ENCODE data around the gene ELAVL2. TPM values are rescaled to one million over a fixed set of nuclear protein-coding genes. Genes with fewer than 3 reads are reported as not detected.

ELAVL2 gene
- polyA plus RNA-seq, 2 of the 4 experiments (the other 2 are of a cell fraction), result 0.03 to 0.13 TPM

DNA sequence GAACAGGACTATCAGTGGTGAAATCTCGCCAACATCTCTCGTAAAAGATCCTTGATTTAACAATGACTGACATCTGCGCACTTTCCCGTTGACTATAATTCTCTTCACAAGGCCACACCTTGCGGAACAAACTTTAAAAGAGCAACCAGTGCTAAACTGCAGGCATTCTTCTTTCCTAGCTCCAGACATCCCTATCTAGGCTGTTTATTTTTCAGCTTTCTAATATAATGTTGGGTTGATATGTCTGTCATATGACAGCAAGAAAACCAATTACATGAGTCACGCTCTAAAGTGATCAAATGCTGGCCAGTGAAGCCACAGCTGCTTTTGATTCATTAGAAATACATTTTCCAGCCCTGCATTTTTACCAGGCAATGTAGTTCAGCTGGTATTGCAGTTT, 162.5 kb downstream of the ELAVL2 start:
- CTCF ChIA-PET, result no interaction called here
- Histone ChIP-seq H3K4me1 (no peaks in the 10 kb centered on the region), H3K4me3 (no peak overlapping the region), H3K27ac (no peak overlapping the region), H3K9me3 (no peaks in the 10 kb centered on the region), H3K4me2 (no peak overlapping the region)
- 39% methylated on average over 6 of the region's 6 CpGs for WGBS (ENCODE audit: missing lambda C conversion rate)
- no peak for DNase-seq (ENCODE audit: low read depth in 1 of 2, low spot score in 1 of 2)
- no peak for FAIRE-seq
- POLR2A ChIA-PET, result no interaction called here
- ATAC-seq, result no peak
- TF ChIP-seq SREBF2 (IDR thresholded peaks at IDR 0.05), result no peak
- no peak for TF ChIP-seq TP53 (CRISPR knock-in tag; IDR thresholded peaks at IDR 0.05)
- no peak for TF ChIP-seq JUNB (IDR thresholded peaks at IDR 0.05)
- TF ChIP-seq HOXB13 (CRISPR knock-in tag; IDR thresholded peaks at IDR 0.05; ENCODE audit: low read depth), result no peak
- TF ChIP-seq, protein P1, sequence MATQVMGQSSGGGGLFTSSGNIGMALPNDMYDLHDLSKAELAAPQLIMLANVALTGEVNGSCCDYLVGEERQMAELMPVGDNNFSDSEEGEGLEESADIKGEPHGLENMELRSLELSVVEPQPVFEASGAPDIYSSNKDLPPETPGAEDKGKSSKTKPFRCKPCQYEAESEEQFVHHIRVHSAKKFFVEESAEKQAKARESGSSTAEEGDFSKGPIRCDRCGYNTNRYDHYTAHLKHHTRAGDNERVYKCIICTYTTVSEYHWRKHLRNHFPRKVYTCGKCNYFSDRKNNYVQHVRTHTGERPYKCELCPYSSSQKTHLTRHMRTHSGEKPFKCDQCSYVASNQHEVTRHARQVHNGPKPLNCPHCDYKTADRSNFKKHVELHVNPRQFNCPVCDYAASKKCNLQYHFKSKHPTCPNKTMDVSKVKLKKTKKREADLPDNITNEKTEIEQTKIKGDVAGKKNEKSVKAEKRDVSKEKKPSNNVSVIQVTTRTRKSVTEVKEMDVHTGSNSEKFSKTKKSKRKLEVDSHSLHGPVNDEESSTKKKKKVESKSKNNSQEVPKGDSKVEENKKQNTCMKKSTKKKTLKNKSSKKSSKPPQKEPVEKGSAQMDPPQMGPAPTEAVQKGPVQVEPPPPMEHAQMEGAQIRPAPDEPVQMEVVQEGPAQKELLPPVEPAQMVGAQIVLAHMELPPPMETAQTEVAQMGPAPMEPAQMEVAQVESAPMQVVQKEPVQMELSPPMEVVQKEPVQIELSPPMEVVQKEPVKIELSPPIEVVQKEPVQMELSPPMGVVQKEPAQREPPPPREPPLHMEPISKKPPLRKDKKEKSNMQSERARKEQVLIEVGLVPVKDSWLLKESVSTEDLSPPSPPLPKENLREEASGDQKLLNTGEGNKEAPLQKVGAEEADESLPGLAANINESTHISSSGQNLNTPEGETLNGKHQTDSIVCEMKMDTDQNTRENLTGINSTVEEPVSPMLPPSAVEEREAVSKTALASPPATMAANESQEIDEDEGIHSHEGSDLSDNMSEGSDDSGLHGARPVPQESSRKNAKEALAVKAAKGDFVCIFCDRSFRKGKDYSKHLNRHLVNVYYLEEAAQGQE (IDR thresholded peaks at IDR 0.05), result no peak
- TF ChIP-seq EHMT2 (IDR thresholded peaks at IDR 0.05; ENCODE audit: low read depth), result no peak
- no peak for TF ChIP-seq ESRRA (IDR thresholded peaks at IDR 0.05; ENCODE audit: borderline replicate concordance, low read length)
- no peak for TF ChIP-seq EHF (CRISPR knock-in tag; IDR thresholded peaks at IDR 0.05)
- TF ChIP-seq, protein P2, sequence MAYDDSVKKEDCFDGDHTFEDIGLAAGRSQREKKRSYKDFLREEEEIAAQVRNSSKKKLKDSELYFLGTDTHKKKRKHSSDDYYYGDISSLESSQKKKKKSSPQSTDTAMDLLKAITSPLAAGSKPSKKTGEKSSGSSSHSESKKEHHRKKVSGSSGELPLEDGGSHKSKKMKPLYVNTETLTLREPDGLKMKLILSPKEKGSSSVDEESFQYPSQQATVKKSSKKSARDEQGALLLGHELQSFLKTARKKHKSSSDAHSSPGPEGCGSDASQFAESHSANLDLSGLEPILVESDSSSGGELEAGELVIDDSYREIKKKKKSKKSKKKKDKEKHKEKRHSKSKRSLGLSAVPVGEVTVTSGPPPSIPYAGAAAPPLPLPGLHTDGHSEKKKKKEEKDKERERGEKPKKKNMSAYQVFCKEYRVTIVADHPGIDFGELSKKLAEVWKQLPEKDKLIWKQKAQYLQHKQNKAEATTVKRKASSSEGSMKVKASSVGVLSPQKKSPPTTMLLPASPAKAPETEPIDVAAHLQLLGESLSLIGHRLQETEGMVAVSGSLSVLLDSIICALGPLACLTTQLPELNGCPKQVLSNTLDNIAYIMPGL (CRISPR knock-in tag; IDR thresholded peaks at IDR 0.05; ENCODE audit: borderline replicate concordance), result no peak
- TF ChIP-seq CHD4 (IDR thresholded peaks at IDR 0.05; ENCODE audit: borderline replicate concordance), result no peak
- no peak for TF ChIP-seq ZSCAN20 (CRISPR knock-in tag; IDR thresholded peaks at IDR 0.05)
- no peak for TF ChIP-seq RARB (CRISPR knock-in tag; IDR thresholded peaks at IDR 0.05)
- TF ChIP-seq NR3C1 (IDR thresholded peaks at IDR 0.05), result no peak
- no peak for TF ChIP-seq ZNF302 (CRISPR knock-in tag; IDR thresholded peaks at IDR 0.05)
- TF ChIP-seq, protein P3, sequence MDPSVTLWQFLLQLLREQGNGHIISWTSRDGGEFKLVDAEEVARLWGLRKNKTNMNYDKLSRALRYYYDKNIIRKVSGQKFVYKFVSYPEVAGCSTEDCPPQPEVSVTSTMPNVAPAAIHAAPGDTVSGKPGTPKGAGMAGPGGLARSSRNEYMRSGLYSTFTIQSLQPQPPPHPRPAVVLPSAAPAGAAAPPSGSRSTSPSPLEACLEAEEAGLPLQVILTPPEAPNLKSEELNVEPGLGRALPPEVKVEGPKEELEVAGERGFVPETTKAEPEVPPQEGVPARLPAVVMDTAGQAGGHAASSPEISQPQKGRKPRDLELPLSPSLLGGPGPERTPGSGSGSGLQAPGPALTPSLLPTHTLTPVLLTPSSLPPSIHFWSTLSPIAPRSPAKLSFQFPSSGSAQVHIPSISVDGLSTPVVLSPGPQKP (IDR thresholded peaks at IDR 0.05; ENCODE audit: low read depth, low read length), result no peak

DNA sequence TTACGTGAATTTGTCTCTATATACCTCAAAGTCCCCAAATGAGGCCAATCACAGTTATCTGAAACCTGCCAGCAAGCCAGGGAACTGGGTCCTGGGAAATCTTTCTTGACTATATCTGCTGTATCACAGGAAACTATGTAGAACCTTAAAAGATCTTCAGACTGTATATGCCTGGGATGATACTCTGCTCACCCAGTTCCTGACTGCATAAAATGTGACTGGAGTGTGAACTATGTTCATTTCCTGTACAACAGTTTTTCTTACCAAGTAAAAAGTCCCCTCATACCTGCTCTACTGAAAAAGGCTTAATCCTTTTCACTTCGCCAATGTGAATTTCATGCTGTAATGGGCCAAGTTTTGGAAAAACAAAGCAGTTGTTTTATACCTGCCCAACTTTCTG, 162.9 kb downstream of the ELAVL2 start:
- ATAC-seq (no peak), DNase-seq (ENCODE audit: low read depth in 1 of 2, low spot score in 1 of 2) (no peak), FAIRE-seq (no peak)
- 5% methylated on average over 2 of the region's 2 CpGs for WGBS (ENCODE audit: missing lambda C conversion rate)
- ChIA-PET POLR2A (no interaction called here), CTCF (no interaction called here)
- no peak for TF ChIP-seq JUN (IDR thresholded peaks at IDR 0.05)
- TF ChIP-seq CEBPB (IDR thresholded peaks at IDR 0.05), result no peak
- no peak for TF ChIP-seq RNF2 (IDR thresholded peaks at IDR 0.05; ENCODE audit: borderline replicate concordance, low read depth)
- TF ChIP-seq, protein P4, sequence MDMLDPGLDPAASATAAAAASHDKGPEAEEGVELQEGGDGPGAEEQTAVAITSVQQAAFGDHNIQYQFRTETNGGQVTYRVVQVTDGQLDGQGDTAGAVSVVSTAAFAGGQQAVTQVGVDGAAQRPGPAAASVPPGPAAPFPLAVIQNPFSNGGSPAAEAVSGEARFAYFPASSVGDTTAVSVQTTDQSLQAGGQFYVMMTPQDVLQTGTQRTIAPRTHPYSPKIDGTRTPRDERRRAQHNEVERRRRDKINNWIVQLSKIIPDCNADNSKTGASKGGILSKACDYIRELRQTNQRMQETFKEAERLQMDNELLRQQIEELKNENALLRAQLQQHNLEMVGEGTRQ (IDR thresholded peaks at IDR 0.05), result no peak
- TF ChIP-seq HEYL (CRISPR knock-in tag; IDR thresholded peaks at IDR 0.05), result no peak
- TF ChIP-seq, protein P5, sequence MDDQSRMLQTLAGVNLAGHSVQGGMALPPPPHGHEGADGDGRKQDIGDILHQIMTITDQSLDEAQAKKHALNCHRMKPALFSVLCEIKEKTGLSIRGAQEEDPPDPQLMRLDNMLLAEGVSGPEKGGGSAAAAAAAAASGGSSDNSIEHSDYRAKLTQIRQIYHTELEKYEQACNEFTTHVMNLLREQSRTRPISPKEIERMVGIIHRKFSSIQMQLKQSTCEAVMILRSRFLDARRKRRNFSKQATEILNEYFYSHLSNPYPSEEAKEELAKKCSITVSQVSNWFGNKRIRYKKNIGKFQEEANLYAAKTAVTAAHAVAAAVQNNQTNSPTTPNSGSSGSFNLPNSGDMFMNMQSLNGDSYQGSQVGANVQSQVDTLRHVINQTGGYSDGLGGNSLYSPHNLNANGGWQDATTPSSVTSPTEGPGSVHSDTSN (IDR thresholded peaks at IDR 0.05), result no peak
- TF ChIP-seq ZSCAN20 (CRISPR knock-in tag; IDR thresholded peaks at IDR 0.05), result no peak
- TF ChIP-seq HOXB5 (CRISPR knock-in tag; IDR thresholded peaks at IDR 0.05), result no peak
- TF ChIP-seq, protein P3 (IDR thresholded peaks at IDR 0.05; ENCODE audit: low read depth, low read length), result no peak
- TF ChIP-seq, protein P2 (CRISPR knock-in tag; IDR thresholded peaks at IDR 0.05; ENCODE audit: borderline replicate concordance), result no peak
- TF ChIP-seq, protein P6, sequence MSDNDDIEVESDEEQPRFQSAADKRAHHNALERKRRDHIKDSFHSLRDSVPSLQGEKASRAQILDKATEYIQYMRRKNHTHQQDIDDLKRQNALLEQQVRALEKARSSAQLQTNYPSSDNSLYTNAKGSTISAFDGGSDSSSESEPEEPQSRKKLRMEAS (IDR thresholded peaks at IDR 0.05), result no peak
- no peaks in the 10 kb centered on the region for H3K9me3 ChIP-seq
- no peak overlapping the region for H3K27ac ChIP-seq
- H3K4me2 ChIP-seq, result no peak overlapping the region
- no peaks in the 10 kb centered on the region for H3K4me1 ChIP-seq
- no peak overlapping the region for H3K4me3 ChIP-seq
